Transverse colon (tissue), 4 donors: Measurements from ENCODE around the gene NENF. TPM values are rescaled to one million over a fixed set of nuclear protein-coding genes. Genes with fewer than 3 reads are reported as not detected.
A peak's percentile ranks its signal among the peaks of the same experiment; 100 is the strongest.

Experiments used
- DNase-seq: peaks from one replicate; pipeline ENCODE4 v3.0.0-alpha.2; 2019
- H3K27ac ChIP-seq, 4 donors: fragments of 200-600 bp; sonication (generic); 2 replicates each; pipeline ENCODE4 v1.5.1; 2016 to 2018; ENCODE audit warnings: inconsistent platforms in 4 of 4
- H3K27me3 ChIP-seq: fragments of 200-600 bp; sonication (generic); 2 replicates; pipeline ENCODE4 v1.5.1; 2017; ENCODE audit warnings: inconsistent platforms
- H3K36me3 ChIP-seq, 4 donors: fragments of 200-600 bp; sonication (generic); 2 replicates each; pipeline ENCODE4 v1.5.1; 2017 to 2019; ENCODE audit warnings: inconsistent platforms in 4 of 4
- H3K4me1 ChIP-seq, 4 donors: fragments of 200-600 bp; sonication (generic); 2 replicates each; pipeline ENCODE4 v1.5.1; 2017 to 2020; ENCODE audit warnings: inconsistent platforms in 4 of 4
- H3K4me3 ChIP-seq, 4 donors: fragments of 200-600 bp; sonication (generic); 1 replicate in 1 of 4; 2 replicates in 3 of 4; pipeline versions ENCODE4 v1.5.1 to v1.6.1; 2017 to 2019; ENCODE audit warnings: inconsistent platforms in 4 of 4
- H3K9me3 ChIP-seq, 2 donors: fragments of 200-600 bp; sonication (generic); 2 replicates each; pipeline ENCODE4 v1.5.1; 2017 to 2019; ENCODE audit warnings: inconsistent platforms in 2 of 2
- EP300 ChIP-seq: sonication (generic); formaldehyde crosslinking; IDR thresholded peaks from one replicate; pipeline ENCODE4 v1.6.1; 2017; ENCODE audit warnings: antibody characterized with exemption, low read depth
- POLR2A ChIP-seq: fragments of 450-650 bp; IDR thresholded peaks from one replicate; pipeline ENCODE4 v1.6.1; 2016; ENCODE audit warnings: antibody characterized with exemption, mild to moderate bottlenecking, moderate library complexity
- POLR2AphosphoS5 ChIP-seq, 3 donors: sonication (generic); formaldehyde crosslinking; IDR thresholded peaks; one replicate each; pipeline ENCODE4 v1.6.1; 2016; ENCODE audit warnings: antibody characterized with exemption in 3 of 3
- WGBS, 2 donors: methylation state at CpG; one replicate each; pipeline ENCODE4 v1.1.5; 2018; ENCODE audit warnings: low coverage in 1 of 2; 5-methylcytosine and 5-hydroxymethylcytosine counted together
- in situ Hi-C, 4 donors: fragments of 200-750 bp; cut with MboI; loops; one replicate each; pipeline versions ENCODE4 v1.15.0 to v1.15.1; 2017; ENCODE audit warnings: low sequenced_read_pairs in 3 of 4, low pct_ligation_motif_present in 1 of 4, low pct_unique_long_range_greater_than_20kb in 1 of 4
- intact Hi-C: fragments of 100-400 bp; cut with DNase I; formaldehyde crosslinking; loops from one replicate; pipeline ENCODE4 v1.15.1; 2023; ENCODE audit warnings: low total_unique reads
- total RNA-seq, 4 donors: library from RNA; depleted of rRNA; stranded (reverse); fragments of >200 nt; gene quantifications; one replicate each; pipeline ENCODE4 v1.1.0, GENCODE V29; 2016
- TF ChIP-seq, protein P1 (sequence below), 5 experiments: fragments of 200-600 bp in 3 of 5; fragments of 450-650 bp in 2 of 5; sonication (generic) in 3 of 5; IDR thresholded peaks; 1 replicate in 2 of 5; 2 replicates in 3 of 5; pipeline ENCODE4 v1.5.1; 2016 to 2017; ENCODE audit warnings: antibody characterized with exemption in 5 of 5, inconsistent platforms in 3 of 5, mild to moderate bottlenecking in 2 of 5, moderate library complexity in 1 of 5

The NENF gene
- total RNA-seq, 4 donors from 2014 or later, result 24.2 to 91.5 (median 35.7) TPM

DNA sequence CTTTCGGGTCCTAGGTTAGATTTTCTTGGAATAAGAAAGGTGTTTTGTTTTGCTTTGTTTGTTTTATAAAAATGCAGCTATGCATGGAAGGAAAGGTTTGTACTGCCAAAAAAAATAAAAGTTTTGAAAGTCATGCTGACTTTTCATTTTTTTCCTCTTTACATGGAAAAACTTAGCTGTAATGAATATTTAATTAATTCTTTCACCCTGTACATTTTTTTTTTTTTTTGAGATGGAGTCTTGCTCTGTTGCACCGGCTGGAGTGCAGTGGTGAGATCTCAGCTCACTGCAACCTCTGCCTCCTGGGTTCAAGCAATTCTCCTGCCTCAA lies 48.7 kb downstream of the NENF start:
- in situ Hi-C loops, result loop anchor here in 3 of 4 donors (10.0 to 25.0 kb wide), 3 partner anchors 83 to 513 kb away; no protein-coding TSS in a partner anchor

DNA sequence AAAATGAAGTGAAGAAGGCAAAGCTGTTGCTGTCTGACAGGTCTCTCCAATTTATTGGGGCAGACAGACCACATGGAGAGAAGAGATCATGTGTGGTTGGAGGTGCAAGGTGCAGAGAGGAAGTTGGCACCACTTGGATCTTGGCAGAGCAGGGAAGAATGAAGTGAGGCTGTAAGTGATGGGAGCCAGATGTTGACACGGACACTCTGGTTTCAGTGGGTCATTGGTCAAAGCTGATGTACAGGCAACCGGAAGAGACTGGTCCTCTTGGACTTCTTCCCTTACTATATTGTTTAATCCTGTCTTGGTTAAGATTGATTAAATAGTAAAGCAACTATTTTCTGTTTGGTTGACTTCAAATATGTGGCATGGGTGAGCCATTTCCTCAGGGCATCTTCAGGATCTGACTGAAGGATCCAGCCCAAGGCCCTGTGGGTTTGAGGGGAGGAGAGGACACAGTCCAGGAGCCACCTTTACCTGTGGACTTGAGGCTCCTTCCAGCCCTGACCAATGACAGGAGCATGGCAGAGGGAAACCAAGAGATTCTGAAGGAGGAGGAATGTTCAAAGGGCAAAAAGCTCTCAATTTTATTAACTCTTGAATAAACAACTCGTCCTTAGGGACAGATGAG lies 49.4 kb downstream of the NENF start:
- Histone ChIP-seq H3K4me1 (peaks cover 0 to 15% (median 12%) of the 10 kb centered on the region in 4 donors), H3K36me3 (no peaks in the 10 kb centered on the region), H3K27me3 (no peaks in the 10 kb centered on the region), H3K27ac (no peak overlapping the region), H3K4me3 (no peak overlapping the region), H3K9me3 (no peaks in the 10 kb centered on the region)
- TF ChIP-seq POLR2AphosphoS5 (IDR thresholded peaks at IDR 0.05) (no peak), EP300 (no peak), POLR2A (no peak)
- TF ChIP-seq, protein P1, sequence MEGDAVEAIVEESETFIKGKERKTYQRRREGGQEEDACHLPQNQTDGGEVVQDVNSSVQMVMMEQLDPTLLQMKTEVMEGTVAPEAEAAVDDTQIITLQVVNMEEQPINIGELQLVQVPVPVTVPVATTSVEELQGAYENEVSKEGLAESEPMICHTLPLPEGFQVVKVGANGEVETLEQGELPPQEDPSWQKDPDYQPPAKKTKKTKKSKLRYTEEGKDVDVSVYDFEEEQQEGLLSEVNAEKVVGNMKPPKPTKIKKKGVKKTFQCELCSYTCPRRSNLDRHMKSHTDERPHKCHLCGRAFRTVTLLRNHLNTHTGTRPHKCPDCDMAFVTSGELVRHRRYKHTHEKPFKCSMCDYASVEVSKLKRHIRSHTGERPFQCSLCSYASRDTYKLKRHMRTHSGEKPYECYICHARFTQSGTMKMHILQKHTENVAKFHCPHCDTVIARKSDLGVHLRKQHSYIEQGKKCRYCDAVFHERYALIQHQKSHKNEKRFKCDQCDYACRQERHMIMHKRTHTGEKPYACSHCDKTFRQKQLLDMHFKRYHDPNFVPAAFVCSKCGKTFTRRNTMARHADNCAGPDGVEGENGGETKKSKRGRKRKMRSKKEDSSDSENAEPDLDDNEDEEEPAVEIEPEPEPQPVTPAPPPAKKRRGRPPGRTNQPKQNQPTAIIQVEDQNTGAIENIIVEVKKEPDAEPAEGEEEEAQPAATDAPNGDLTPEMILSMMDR (IDR thresholded peaks at IDR 0.05), result no peak
- no peak for DNase-seq
- intact Hi-C loops, result no loop called here
- in situ Hi-C loops, result loop anchor here in 3 of 4 donors (10.0 to 25.0 kb wide), 3 partner anchors 83 to 513 kb away; no protein-coding TSS in a partner anchor
- WGBS, 2 donors, result 65 to 71% methylated on average over 2 to 3 of the region's 3 CpGs

More for the DNA sequence above, 48.7 kb downstream of the NENF start:
- no peak for DNase-seq
- TF ChIP-seq EP300 (no peak), POLR2AphosphoS5 (IDR thresholded peaks at IDR 0.05) (no peak), POLR2A (no peak)
- TF ChIP-seq, protein P1 (IDR thresholded peaks at IDR 0.05), result no peak
- 57 to 66% methylated on average over 2 of the region's 2 CpGs for WGBS, 2 donors
- intact Hi-C loops, result no loop called here
- Histone ChIP-seq H3K36me3 (no peaks in the 10 kb centered on the region), H3K9me3 (no peaks in the 10 kb centered on the region), H3K4me3 (no peak overlapping the region), H3K4me1 (peaks cover 0 to 18% (median 14%) of the 10 kb centered on the region in 4 donors), H3K27ac (no peak overlapping the region), H3K27me3 (no peaks in the 10 kb centered on the region)

DNA sequence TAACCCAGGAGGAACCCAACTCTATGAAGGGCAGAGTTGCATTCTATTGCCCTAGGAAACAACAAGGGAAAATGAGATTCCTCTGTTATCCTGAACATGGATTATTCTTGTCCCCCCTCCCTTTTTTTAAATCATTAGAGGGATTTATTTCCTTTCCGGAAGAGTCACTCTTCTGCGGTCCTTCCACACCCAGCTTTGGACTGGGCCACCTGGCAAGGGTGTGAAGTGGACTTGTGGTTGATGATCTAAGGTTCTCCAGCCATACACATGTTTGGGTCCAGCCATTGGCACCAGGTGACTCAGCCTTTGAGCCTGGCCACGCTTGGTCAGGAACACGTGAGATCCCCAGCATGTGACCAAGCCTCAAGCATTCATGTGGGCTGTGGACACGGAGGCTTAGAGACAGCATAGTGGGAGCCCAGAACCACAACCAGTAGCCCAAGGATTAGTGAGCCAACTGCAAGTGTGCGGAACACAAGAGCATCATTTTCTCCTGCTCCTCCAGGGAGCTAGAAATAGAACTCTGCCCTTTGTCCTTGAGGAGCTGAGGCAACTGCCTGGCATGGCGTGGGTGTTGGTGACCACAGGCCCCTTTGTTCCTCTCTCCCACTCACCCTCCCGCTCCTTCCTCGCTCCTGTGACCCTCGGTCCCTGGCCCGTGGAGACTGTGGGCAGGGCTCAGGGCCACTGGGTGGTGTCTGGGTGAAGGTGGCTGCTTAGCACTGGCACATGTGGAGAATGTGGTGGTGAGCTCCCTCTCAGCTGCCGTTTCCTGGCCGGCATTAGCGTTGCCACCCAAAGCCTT lies 50.1 kb downstream of the NENF start:
- in situ Hi-C loops (loop anchor here in 3 of 4 donors (10.0 to 25.0 kb wide), 3 partner anchors 82 to 512 kb away; no protein-coding TSS in a partner anchor), intact Hi-C loops (no loop called here)
- Histone ChIP-seq H3K27ac (no peak overlapping the region), H3K27me3 (no peaks in the 10 kb centered on the region), H3K9me3 (no peaks in the 10 kb centered on the region), H3K4me1 (peaks cover 0 to 8% (median 5%) of the 10 kb centered on the region in 4 donors), H3K36me3 (no peaks in the 10 kb centered on the region), H3K4me3 (no peak overlapping the region)
- TF ChIP-seq, protein P1 (IDR thresholded peaks at IDR 0.05), result no peak
- no peak for TF ChIP-seq POLR2A
- no peak for TF ChIP-seq POLR2AphosphoS5 (IDR thresholded peaks at IDR 0.05)
- TF ChIP-seq EP300, result no peak
- DNase-seq, result peak; percentile 44
- WGBS, 2 donors, result 82 to 100% methylated on average over 1 to 14 of the region's 14 CpGs
